GM23338 (cell line): Measurements from ENCODE around the gene MYO18A. TPM values are rescaled to one million over a fixed set of nuclear protein-coding genes. Genes with fewer than 3 reads are reported as not detected.

Experiments
- ATAC-seq: fragments of 200-7000 bp; cut with Tn5 transposase; 3 replicates; pipeline ENCODE4 v1.9.1; 2020
- DNase-seq: peaks from one replicate; pipeline ENCODE4 v3.0.0-alpha.2; 2015; ENCODE audit warnings: low spot score
- H2AFZ ChIP-seq: fragments of 200-600 bp; sonication (generic); 2 replicates; pipeline ENCODE4 v1.8.0; 2016; ENCODE audit warnings: antibody characterized with exemption, mild to moderate bottlenecking, moderate library complexity
- H3F3A ChIP-seq: fragments of 200-600 bp; sonication (generic); replicated peaks from 2 replicates; pipeline ENCODE4 v1.8.0; 2017; ENCODE audit warnings: antibody characterized with exemption, mixed run types, low read depth
- H3K27ac ChIP-seq: fragments of 200-600 bp; sonication (generic); 2 replicates; pipeline ENCODE4 v1.6.1; 2016; ENCODE audit warnings: low read depth
- H3K27me3 ChIP-seq: fragments of 200-600 bp; sonication (generic); 2 replicates; pipeline ENCODE4 v1.8.0; 2016; ENCODE audit warnings: mild to moderate bottlenecking, mixed run types, moderate library complexity; ENCODE audit not compliant: insufficient read depth
- H3K36me3 ChIP-seq: fragments of 200-600 bp; sonication (generic); 2 replicates; pipeline ENCODE4 v1.8.0; 2016; ENCODE audit warnings: mild to moderate bottlenecking; ENCODE audit not compliant: insufficient read depth
- H3K4me1 ChIP-seq: fragments of 200-600 bp; sonication (generic); 2 replicates; pipeline ENCODE4 v1.8.0; 2016; ENCODE audit warnings: mild to moderate bottlenecking, moderate library complexity; ENCODE audit not compliant: insufficient read depth
- H3K4me2 ChIP-seq: fragments of 200-600 bp; sonication (generic); 2 replicates; pipeline ENCODE4 v1.7.1; 2017; ENCODE audit warnings: mixed run types
- H3K4me3 ChIP-seq: fragments of 200-600 bp; sonication (generic); 2 replicates; pipeline ENCODE4 v1.6.1; 2016; ENCODE audit warnings: mixed run types
- H3K79me2 ChIP-seq: fragments of 200-600 bp; sonication (generic); replicated peaks from 2 replicates; pipeline ENCODE4 v1.8.0; 2017; ENCODE audit warnings: mild to moderate bottlenecking; ENCODE audit not compliant: insufficient read depth
- H3K9me2 ChIP-seq: fragments of 200-600 bp; sonication (generic); 2 replicates; pipeline ENCODE4 v1.8.0; 2017; ENCODE audit not compliant: insufficient read depth
- H4K20me1 ChIP-seq: fragments of 200-600 bp; sonication (generic); replicated peaks from 2 replicates; pipeline ENCODE4 v1.8.0; 2017; ENCODE audit warnings: mild to moderate bottlenecking; ENCODE audit not compliant: insufficient read depth
- H3K27ac Mint-ChIP-seq: 2 replicates; pipeline ENCODE4 v1.8.0; 2020; ENCODE audit warnings: inconsistent platforms, mild to moderate bottlenecking, moderate library complexity, mixed read lengths
- H3K27me3 Mint-ChIP-seq: 3 replicates; pipeline ENCODE4 v1.8.0; 2022; ENCODE audit warnings: low read depth, mild to moderate bottlenecking, moderate library complexity, mixed read lengths, inconsistent platforms; ENCODE audit not compliant: insufficient read depth, poor library complexity
- H3K36me3 Mint-ChIP-seq: 3 replicates; pipeline ENCODE4 v1.8.0; 2021; ENCODE audit warnings: low read depth, mild to moderate bottlenecking, inconsistent platforms, moderate library complexity, mixed read lengths
- H3K4me1 Mint-ChIP-seq: 3 replicates; pipeline ENCODE4 v1.8.0; 2020; ENCODE audit warnings: mild to moderate bottlenecking, inconsistent platforms, mixed read lengths
- H3K4me3 Mint-ChIP-seq: 3 replicates; pipeline ENCODE4 v1.8.0; 2021; ENCODE audit warnings: moderate library complexity, mild to moderate bottlenecking, inconsistent platforms, mixed read lengths
- H3K9me3 Mint-ChIP-seq: 3 replicates; pipeline ENCODE4 v1.8.0; 2020; ENCODE audit warnings: moderate library complexity, mild to moderate bottlenecking, inconsistent platforms, mixed read lengths
- CREB1 ChIP-seq: fragments of 250-450 bp; sonication (Bioruptor Pico); IDR thresholded peaks from 2 replicates; pipeline ENCODE4 v1.5.0; 2020; ENCODE audit warnings: low read depth, mild to moderate bottlenecking, moderate library complexity
- EZH2 ChIP-seq: fragments of 200-600 bp; sonication (generic); IDR thresholded peaks from one replicate; pipeline ENCODE4 v1.8.0; 2017; ENCODE audit warnings: antibody characterized with exemption, mild to moderate bottlenecking, low read depth; ENCODE audit not compliant: unreplicated experiment
- EZH2phosphoT487 ChIP-seq: fragments of 200-600 bp; sonication (generic); IDR thresholded peaks from one replicate; pipeline ENCODE4 v1.8.1; 2018; ENCODE audit warnings: antibody characterized with exemption; ENCODE audit not compliant: unreplicated experiment
- JUNB ChIP-seq: IDR thresholded peaks from one replicate; pipeline ENCODE4 v1.6.1; 2016; ENCODE audit warnings: antibody characterized with exemption; ENCODE audit not compliant: unreplicated experiment
- NANOG ChIP-seq: IDR thresholded peaks from 2 replicates; pipeline ENCODE4 v1.6.1; 2016; ENCODE audit warnings: antibody characterized with exemption, borderline replicate concordance
- POLR2AphosphoS5 ChIP-seq: IDR thresholded peaks from 2 replicates; pipeline ENCODE4 v1.6.1; 2016; ENCODE audit warnings: antibody characterized with exemption, low read depth
- STAT1 ChIP-seq: IDR thresholded peaks from one replicate; pipeline ENCODE4 v1.6.1; 2016; ENCODE audit warnings: antibody characterized with exemption; ENCODE audit not compliant: unreplicated experiment
- ZNF114 ChIP-seq: fragments of 250-450 bp; sonication (Bioruptor Pico); IDR thresholded peaks from 2 replicates; pipeline ENCODE4 v1.5.0; 2020; ENCODE audit warnings: mild to moderate bottlenecking, moderate library complexity
- ZNF331 ChIP-seq: fragments of 250-450 bp; sonication (Bioruptor Pico); IDR thresholded peaks from 2 replicates; pipeline ENCODE4 v1.5.0; 2020; ENCODE audit warnings: low read depth, mild to moderate bottlenecking, moderate library complexity
- polyA plus RNA-seq: library from polyadenylated mRNA; unstranded; fragments of >200 nt; fragmentation: Nextera tagmentation; extraction: Ambion mirVana; gene quantifications from 2 replicates; pipeline ENCODE4 v1.2.1, GENCODE V29; 2016
- total RNA-seq: library from RNA; depleted of rRNA; stranded (reverse); fragments of >200 nt; shearing (Covaris generic); gene quantifications from 2 replicates; pipeline ENCODE4 v1.2.3, GENCODE V29; 2014
- TF ChIP-seq, protein P1 (sequence below), 2 experiments: fragments of 200-600 bp in 1 of 2; sonication (generic) in 1 of 2; conservative IDR thresholded peaks; 2 replicates each; pipeline versions ENCODE4 v1.5.1 to v1.6.1; 2016 to 2017; ENCODE audit warnings: antibody characterized with exemption in 2 of 2, low read depth in 2 of 2, mild to moderate bottlenecking in 2 of 2, moderate library complexity in 1 of 2

The MYO18A gene
- total and polyA plus RNA-seq, 2 experiments from 2014 or later: 18.3 to 37.5 TPM

DNA sequence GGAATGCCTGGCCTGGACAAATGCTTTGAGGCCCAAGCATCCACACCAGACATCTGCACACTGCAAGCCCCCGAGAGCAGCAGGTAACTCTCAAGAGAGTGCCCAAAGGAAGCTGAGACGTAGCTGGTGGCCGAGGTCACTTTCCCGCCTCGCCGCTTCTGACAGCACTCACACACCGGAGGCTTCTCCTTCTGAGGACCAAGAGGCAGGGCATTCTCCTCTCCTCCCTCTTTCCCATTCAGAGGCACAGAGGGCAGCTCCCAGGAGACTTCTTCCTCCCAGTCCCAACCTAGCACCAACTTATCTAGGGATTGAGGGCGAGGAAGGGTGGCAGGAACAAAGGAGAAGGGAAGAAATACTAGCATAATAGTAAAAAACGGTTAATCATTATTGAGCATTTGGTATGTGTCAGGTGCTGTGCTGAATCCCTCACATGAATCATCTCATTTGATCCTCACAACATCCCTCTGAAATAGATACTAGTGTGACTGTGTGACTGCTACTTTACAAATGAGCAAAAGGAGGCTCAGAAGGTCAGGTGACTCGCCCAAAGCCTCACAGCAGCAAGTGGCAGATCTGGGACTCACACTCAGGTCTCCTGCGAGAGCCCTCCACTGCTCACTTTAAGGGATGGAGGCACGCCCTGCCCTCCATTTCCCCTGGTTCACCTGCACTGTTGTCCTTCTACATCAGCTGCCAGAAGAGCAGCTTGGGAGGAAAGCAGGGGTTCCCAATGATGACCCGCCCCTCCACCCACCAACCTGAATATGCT, 41.8 kb downstream of the MYO18A start (continued):
- TF ChIP-seq, protein P1, sequence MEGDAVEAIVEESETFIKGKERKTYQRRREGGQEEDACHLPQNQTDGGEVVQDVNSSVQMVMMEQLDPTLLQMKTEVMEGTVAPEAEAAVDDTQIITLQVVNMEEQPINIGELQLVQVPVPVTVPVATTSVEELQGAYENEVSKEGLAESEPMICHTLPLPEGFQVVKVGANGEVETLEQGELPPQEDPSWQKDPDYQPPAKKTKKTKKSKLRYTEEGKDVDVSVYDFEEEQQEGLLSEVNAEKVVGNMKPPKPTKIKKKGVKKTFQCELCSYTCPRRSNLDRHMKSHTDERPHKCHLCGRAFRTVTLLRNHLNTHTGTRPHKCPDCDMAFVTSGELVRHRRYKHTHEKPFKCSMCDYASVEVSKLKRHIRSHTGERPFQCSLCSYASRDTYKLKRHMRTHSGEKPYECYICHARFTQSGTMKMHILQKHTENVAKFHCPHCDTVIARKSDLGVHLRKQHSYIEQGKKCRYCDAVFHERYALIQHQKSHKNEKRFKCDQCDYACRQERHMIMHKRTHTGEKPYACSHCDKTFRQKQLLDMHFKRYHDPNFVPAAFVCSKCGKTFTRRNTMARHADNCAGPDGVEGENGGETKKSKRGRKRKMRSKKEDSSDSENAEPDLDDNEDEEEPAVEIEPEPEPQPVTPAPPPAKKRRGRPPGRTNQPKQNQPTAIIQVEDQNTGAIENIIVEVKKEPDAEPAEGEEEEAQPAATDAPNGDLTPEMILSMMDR (conservative IDR thresholded peaks at IDR 0.05; ENCODE audit: low read depth in 2 of 2): no peak
- TF ChIP-seq JUNB (no peak), NANOG (no peak), ZNF331 (CRISPR knock-in tag) (no peak)

DNA sequence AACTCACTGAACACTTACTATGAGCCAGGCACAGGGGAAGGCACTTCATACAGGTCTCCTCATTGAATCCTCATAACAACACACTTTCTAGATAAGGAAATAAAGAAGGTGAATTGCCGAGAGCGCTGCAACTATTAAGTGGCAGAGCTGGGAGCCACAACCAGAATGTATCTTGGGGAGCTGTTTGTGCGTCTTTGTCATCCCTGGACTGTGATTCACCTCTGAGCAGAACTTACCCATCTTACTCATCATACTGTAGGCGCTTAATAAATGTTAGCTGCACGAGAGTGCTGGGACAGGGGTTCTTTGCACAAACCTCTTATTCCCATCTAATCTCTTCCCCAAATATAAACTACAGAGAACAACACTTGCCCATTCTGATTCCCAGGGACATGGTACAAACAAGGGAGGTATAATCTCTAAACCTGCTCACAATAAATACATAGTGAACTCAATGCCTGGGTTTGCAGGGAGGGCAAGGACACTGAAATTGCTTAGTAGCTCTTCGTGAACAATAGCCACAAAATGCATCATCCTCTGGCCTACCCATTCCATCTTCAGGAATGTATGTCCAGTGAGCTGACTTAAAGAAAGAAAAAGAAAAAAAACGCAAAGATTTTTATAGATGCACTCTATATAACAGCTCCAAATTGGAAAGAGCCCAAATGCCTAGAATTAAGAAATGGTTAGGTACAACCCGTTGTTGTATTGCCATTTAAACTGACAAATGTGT, 43.0 kb downstream of the MYO18A start:
- Histone ChIP-seq H3K79me2 (peaks cover 5% of the 10 kb centered on the region), H3K4me2 (no peak overlapping the region), H2AFZ (no peak overlapping the region), H3K27me3 (no peaks in the 10 kb centered on the region), H3K4me3 (no peak overlapping the region), H3K9me2 (no peaks in the 10 kb centered on the region), H3K36me3 (no peaks in the 10 kb centered on the region), H4K20me1 (no peaks in the 10 kb centered on the region; the same call in 1 of the 2 replicates), H3K4me1 (peaks cover 53% of the 10 kb centered on the region), H3F3A (peaks cover 5% of the 10 kb centered on the region; the same call in 1 of the 2 replicates), H3K27ac (no peak overlapping the region)
- Mint-ChIP-seq H3K27me3 (peaks cover 10% of the 10 kb centered on the region), H3K36me3 (no peaks in the 10 kb centered on the region; the same call in 2 of the 3 replicates), H3K4me3 (no peak overlapping the region), H3K27ac (no peak overlapping the region), H3K4me1 (peaks cover 55% of the 10 kb centered on the region), H3K9me3 (no peaks in the 10 kb centered on the region)
- DNase-seq (no peak), ATAC-seq (no peak)
- TF ChIP-seq JUNB: no peak
- TF ChIP-seq CREB1 (CRISPR knock-in tag): no peak

DNA sequence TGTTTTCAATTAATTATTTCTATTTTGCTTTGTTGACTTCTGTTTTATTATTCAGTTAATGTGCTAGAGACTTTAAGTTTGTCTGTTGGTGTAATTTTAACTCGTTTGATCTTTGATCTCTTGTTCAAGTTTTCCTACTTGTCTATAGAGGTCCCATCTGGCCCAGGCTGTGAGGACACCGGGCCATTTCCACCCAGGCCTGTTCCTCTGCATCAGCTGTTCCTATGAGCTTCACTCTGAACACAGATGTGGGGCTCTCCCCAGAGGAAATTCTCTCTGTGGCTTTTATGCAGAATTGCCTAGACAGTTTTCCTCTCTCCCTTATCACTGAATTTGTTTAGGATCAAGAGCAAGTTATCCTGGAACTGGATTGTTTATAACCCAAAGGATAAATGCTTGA, 44.7 kb downstream of the MYO18A start:
- Histone ChIP-seq H3K79me2 (peaks cover 5% of the 10 kb centered on the region), H4K20me1 (no peaks in the 10 kb centered on the region; the same call in 1 of the 2 replicates), H3K4me2 (no peak overlapping the region), H3K4me1 (peaks cover 40% of the 10 kb centered on the region), H3K27me3 (no peaks in the 10 kb centered on the region), H3K4me3 (no peak overlapping the region), H3K9me2 (no peaks in the 10 kb centered on the region), H3K36me3 (no peaks in the 10 kb centered on the region), H2AFZ (no peak overlapping the region), H3K27ac (no peak overlapping the region), H3F3A (no peaks in the 10 kb centered on the region)
- H3K27me3 Mint-ChIP-seq: peaks cover 12% of the 10 kb centered on the region
- no peaks in the 10 kb centered on the region; the same call in 2 of the 3 replicates for H3K36me3 Mint-ChIP-seq
- no peak for DNase-seq
- H3K4me1 Mint-ChIP-seq: peaks cover 51% of the 10 kb centered on the region
- H3K27ac Mint-ChIP-seq: no peak overlapping the region
- H3K4me3 Mint-ChIP-seq: no peak overlapping the region
- H3K9me3 Mint-ChIP-seq: no peaks in the 10 kb centered on the region
- no peak for ATAC-seq
- no peak for TF ChIP-seq CREB1 (CRISPR knock-in tag)
- TF ChIP-seq JUNB: no peak
- TF ChIP-seq ZNF114: no peak
- no peak for TF ChIP-seq EZH2phosphoT487
- no peak for TF ChIP-seq POLR2AphosphoS5
- no peak for TF ChIP-seq STAT1
- TF ChIP-seq, protein P1 (conservative IDR thresholded peaks at IDR 0.05; ENCODE audit: low read depth in 2 of 2): no peak
- TF ChIP-seq NANOG: no peak
- no peak for TF ChIP-seq ZNF331 (CRISPR knock-in tag)
- TF ChIP-seq EZH2: no peak
